Ishikawa (cell line): ENCODE results near the gene TXLNG.
A peak's percentile ranks its signal among the peaks of the same experiment; 100 is the strongest.

Experiments
- CEBPB ChIP-seq: IDR thresholded peaks from 2 replicates; pipeline ENCODE4 v1.6.1; 2012
- CREB1 ChIP-seq: IDR thresholded peaks from 2 replicates; pipeline ENCODE4 v1.6.1; 2012; ENCODE audit warnings: low read depth
- EGR1 ChIP-seq: IDR thresholded peaks from 2 replicates; pipeline ENCODE4 v1.6.1; 2012
- EP300 ChIP-seq: IDR thresholded peaks from 2 replicates; pipeline ENCODE4 v1.6.1; 2012; ENCODE audit warnings: borderline replicate concordance
- FOXM1 ChIP-seq: IDR thresholded peaks from 2 replicates; pipeline ENCODE4 v1.6.1; 2012; ENCODE audit warnings: low read depth, borderline replicate concordance
- MAX ChIP-seq: IDR thresholded peaks from 2 replicates; pipeline ENCODE4 v1.6.1; 2012
- NFIC ChIP-seq: IDR thresholded peaks from 2 replicates; pipeline ENCODE4 v1.6.1; 2012
- RAD21 ChIP-seq: IDR thresholded peaks from 2 replicates; pipeline ENCODE4 v1.6.1; 2012; ENCODE audit warnings: low read depth
- REST ChIP-seq: IDR thresholded peaks from 2 replicates; pipeline ENCODE4 v1.6.1; 2012; ENCODE audit warnings: low read depth, mild to moderate bottlenecking
- TAF1 ChIP-seq: IDR thresholded peaks from 2 replicates; pipeline ENCODE4 v1.6.1; 2012; ENCODE audit warnings: low read depth, mild to moderate bottlenecking
- TCF12 ChIP-seq: IDR thresholded peaks from 2 replicates; pipeline ENCODE4 v1.6.1; 2012; ENCODE audit warnings: low read depth
- TEAD4 ChIP-seq: IDR thresholded peaks from 2 replicates; pipeline ENCODE4 v1.6.1; 2012
- USF1 ChIP-seq: IDR thresholded peaks from 2 replicates; pipeline ENCODE4 v1.6.1; 2012
- YY1 ChIP-seq: IDR thresholded peaks from 2 replicates; pipeline ENCODE4 v1.6.1; 2012; ENCODE audit warnings: low read depth
- ZBTB7A ChIP-seq: IDR thresholded peaks from 2 replicates; pipeline ENCODE4 v1.6.1; 2012; ENCODE audit warnings: low read depth

Gene TXLNG

GRCh38 chrX:16882702-16883486, 96.6 kb downstream of the TXLNG start:
- TF ChIP-seq ZBTB7A (no peak), RAD21 (peak; percentile 72)

GRCh38 chrX:16883487-16883804, 97.2 kb downstream of the TXLNG start:
- TF ChIP-seq TAF1 = no peak
- no peak for TF ChIP-seq YY1
- no peak for TF ChIP-seq MAX
- TF ChIP-seq REST = no peak
- no peak for TF ChIP-seq EGR1
- no peak for TF ChIP-seq ZBTB7A
- no peak for TF ChIP-seq FOXM1
- TF ChIP-seq TCF12 = no peak
- no peak for TF ChIP-seq EP300
- no peak for TF ChIP-seq RAD21
- no peak for TF ChIP-seq TEAD4
- TF ChIP-seq CEBPB = no peak
- no peak for TF ChIP-seq NFIC
- no peak for TF ChIP-seq USF1
- TF ChIP-seq CREB1 = no peak

GRCh38 chrX:16885628-16886027, 99.4 kb downstream of the TXLNG start:
- no peak for TF ChIP-seq NFIC
- no peak for TF ChIP-seq FOXM1
- no peak for TF ChIP-seq EGR1
- no peak for TF ChIP-seq CEBPB
- TF ChIP-seq REST = no peak
- TF ChIP-seq MAX = no peak
- TF ChIP-seq TCF12 = no peak
- TF ChIP-seq YY1 = no peak
- TF ChIP-seq USF1 = no peak
- TF ChIP-seq RAD21 = no peak
- TF ChIP-seq CREB1 = no peak
- TF ChIP-seq EP300 = no peak
- TF ChIP-seq TAF1 = no peak

- TF ChIP-seq TEAD4 (no peak), CEBPB (no peak), REST (no peak), RAD21 (peak; percentile 53), TCF12 (no peak), EP300 (no peak), CREB1 (no peak), ZBTB7A (no peak)
Observed at GRCh38 chrX:16892504-16893362, 106.5 kb downstream of the TXLNG start.
